ENCODE data around the gene RGS6. TPM values are rescaled to one million over a fixed set of nuclear protein-coding genes. Genes with fewer than 3 reads are reported as not detected.

Gene RGS6
- polyA plus RNA-seq, 12 donors = 4.9 to 11.4 (median 6.0) TPM; not detected in 1

- DNase-seq = no peak
Observed at GRCh38 chr14:72401632-72402376, 469.6 kb downstream of the RGS6 start.

DNA sequence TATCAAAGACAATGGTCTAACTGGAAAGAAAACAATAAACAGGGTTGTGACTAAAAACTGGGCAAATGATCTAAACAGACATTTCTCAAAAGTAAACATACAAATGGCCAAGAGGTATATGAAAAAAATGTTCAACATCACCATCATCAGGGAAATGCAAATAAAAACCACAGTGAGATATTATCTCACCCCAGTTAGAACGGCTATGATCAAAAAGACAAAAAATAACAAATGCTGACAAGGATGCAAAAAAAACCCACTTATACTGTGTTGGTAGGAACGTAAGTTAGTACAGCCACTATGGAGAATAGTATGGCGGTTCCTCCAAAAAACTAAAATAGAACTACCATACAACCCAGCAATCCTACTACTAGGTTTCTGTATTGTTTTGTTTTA lies 470.1 kb downstream of the RGS6 start:
- no peak for DNase-seq

GRCh38 chr14:72404106-72404774 lies 472.0 kb downstream of the RGS6 start:
- DNase-seq = no peak

- no peak for DNase-seq
Observed at GRCh38 chr14:72404998-72405397, 472.8 kb downstream of the RGS6 start.

GRCh38 chr14:72408020-72408419 lies 475.8 kb downstream of the RGS6 start:
- DNase-seq = no peak

GRCh38 chr14:72409047-72409446 lies 476.8 kb downstream of the RGS6 start:
- no peak for DNase-seq

DNA sequence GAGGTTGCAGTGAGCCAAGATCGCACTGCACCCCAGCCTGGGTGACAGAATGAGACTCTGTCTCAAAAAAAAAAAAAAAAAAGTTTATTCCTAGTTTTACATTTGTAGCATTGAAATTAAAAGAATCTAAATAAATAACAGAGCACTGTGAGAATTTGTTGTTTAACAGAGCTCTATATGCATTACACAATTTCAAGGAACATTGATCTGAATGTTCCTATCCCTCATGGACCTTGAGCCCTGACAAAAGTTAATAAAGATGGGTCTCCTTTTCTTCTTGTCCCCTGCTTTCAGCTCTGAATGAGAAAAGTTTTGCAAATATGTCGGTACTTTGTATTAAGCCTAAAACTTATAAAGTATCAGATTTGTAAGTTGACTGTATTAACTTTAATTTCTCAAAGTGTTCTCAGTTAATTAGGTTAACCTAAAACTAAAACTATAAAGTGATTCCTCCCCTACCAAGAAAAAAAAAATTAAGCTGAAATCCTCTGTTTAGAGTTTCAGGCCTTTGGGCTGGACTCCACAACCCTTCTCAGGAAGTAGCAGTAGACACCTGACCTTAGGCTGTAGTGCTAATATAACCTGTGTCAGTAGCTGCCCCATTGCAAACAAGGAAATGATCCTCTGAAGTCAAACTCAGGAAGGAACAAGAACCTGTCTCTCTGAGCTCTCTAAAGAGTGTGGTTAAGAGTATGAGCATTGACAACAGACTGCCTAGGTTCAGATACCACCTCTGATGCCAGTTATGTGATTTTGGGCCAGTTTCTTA lies 484.0 kb downstream of the RGS6 start:
- DNase-seq = no peak

- no peak for DNase-seq
Observed at GRCh38 chr14:72416892-72417291, 484.7 kb downstream of the RGS6 start.

DNA sequence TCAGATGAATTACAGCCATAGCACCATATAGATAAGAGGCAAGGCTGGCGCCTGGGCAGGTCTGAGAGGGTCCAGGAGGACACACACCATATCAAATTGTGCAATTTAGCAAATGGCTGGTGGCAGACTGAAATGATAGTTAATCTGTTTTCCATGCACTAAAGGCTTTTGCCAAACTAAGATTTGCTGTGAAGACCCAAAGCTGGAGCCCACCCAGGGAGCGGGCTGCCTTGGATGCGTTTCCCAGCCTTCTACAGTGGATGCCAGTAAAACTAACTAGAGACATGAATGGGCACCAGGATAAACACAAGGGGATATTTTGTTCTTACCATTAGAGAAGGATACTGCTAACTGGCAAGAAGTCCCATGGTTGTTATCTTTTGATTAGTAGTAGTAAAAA lies 486.6 kb downstream of the RGS6 start:
- DNase-seq = no peak

GRCh38 chr14:72419226-72419775 lies 487.1 kb downstream of the RGS6 start:
- no peak for DNase-seq

GRCh38 chr14:72420749-72421474 lies 488.7 kb downstream of the RGS6 start:
- peak; percentile 81 for DNase-seq

DNA sequence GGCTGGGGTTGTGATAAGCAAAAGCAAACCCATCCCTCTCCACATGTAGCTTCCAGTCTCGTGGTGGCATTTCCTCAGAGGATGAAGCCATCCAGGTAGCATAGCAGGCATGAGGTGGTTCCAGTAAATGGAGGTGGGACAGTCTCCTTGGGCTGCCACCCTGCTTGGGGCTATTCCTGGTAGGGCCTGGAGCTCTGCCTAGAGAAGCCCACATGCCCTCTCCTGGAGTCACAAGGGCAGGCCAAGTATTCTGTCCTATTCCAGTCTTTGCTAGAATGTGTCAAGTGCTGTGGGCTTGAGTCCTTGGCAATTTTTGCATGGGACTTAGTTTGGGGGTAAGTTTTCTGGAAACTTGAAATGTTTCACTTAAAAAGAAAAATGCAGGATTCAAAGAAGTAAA lies 491.7 kb downstream of the RGS6 start:
- DNase-seq = no peak

DNA sequence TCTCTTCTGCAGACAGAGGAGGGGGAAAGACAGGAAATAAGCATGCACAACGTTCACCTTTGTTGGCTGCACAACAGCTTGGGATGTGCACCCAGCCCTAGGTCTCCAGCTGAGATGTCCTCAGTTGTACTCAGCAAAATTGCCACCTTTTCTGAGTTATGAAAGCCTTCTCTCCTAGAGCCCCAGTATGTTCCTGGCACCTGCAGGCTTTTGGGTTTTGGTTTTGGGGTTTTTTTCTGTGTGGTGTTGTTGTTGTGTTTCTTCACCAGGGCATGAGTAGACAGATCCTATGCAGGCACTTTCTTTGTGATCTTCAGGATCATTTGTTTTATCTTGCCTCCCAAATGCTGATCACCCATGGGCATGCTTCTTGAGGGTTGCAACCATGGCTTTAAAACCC lies 498.2 kb downstream of the RGS6 start:
- no peak for DNase-seq

DNA sequence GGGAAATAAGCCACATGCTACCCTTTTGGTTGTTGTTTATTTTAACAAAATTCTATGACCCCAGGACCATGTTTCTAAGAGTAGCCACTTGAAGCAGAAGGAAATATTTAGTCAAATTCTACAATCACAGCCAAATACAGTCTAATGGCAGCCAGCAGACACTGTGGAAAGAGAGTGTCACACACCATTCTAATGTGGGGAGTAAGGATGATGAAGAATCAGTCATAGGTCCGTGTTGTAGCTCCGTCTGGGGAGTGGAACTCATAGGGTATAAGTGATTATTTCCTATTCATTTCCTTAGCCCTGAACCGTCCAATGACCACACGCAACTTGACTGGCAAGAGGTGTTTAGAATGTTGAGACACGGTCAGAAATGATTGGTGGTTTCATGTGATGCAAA lies 500.5 kb downstream of the RGS6 start:
- no peak for DNase-seq

- no peak for DNase-seq
Observed at GRCh38 chr14:72433511-72433910, 501.3 kb downstream of the RGS6 start.

- no peak for DNase-seq
Observed at GRCh38 chr14:72434856-72435255, 502.6 kb downstream of the RGS6 start.

GRCh38 chr14:72439707-72440106 lies 507.5 kb downstream of the RGS6 start:
- no peak for DNase-seq

- no peak for DNase-seq
Observed at GRCh38 chr14:72443256-72443655, 511.0 kb downstream of the RGS6 start.

DNA sequence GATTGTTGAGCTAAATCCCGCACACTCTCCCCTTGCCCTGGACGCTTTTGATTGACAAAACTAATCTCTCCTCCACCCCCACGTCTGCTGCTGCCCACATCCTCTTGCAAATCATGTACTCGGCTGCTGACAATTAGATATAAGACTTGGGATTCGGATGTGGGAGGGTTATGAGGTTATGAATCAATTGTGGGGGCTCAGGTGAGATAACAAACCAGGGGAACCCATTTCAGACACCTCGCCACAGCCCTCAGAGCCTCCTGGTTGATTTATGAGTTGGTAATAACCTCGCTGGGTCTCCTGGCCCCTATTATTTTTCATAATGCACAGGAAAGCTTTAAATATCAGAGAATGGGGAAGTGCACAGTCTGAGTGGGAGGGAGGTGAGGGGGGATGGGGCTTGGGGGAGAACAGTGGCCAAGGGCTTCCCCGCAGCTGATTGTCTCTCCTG lies 511.8 kb downstream of the RGS6 start:
- DNase-seq = no peak

- DNase-seq = no peak
Observed at GRCh38 chr14:72444701-72445100, 512.5 kb downstream of the RGS6 start.

- DNase-seq = no peak
Observed at GRCh38 chr14:72448212-72448611, 516.0 kb downstream of the RGS6 start.
